HL-60/S4 treated with retinoic acid at 250 ng/mL for 4 days and 3 days (cell line): ENCODE data around the gene NDUFS3.
"Not testable (repeated sequence)": the region's sequence is repeated elsewhere in the genome, so short reads cannot be mapped to it uniquely, and the experiment has no call there.

Experiments
- in situ Hi-C: fragments of 300-500 bp; cut with MboI; formaldehyde crosslinking; loops from 2 replicates; pipeline ENCODE4 v1.7.0; 2022; ENCODE audit warnings: low sequenced_read_pairs

The NDUFS3 gene

GRCh38 chr11:47558695-47559094 lies 20.2 kb upstream of the NDUFS3 start:
- in situ Hi-C loops = no loop called here

- in situ Hi-C loops = no loop called here
Measured at GRCh38 chr11:47560426-47560825, 18.4 kb upstream of the NDUFS3 start.

GRCh38 chr11:47562393-47562792 lies 16.5 kb upstream of the NDUFS3 start:
- in situ Hi-C loops = not testable (repeated sequence)

GRCh38 chr11:47564366-47564765 lies 14.5 kb upstream of the NDUFS3 start:
- in situ Hi-C loops = not testable (repeated sequence)

- in situ Hi-C loops = no loop called here
Measured at GRCh38 chr11:47564933-47565339, 13.9 kb upstream of the NDUFS3 start.

- in situ Hi-C loops = no loop called here
Measured at GRCh38 chr11:47565340-47566148, 13.3 kb upstream of the NDUFS3 start, which contains the start of gene PTPMT1. Gene PTPMT1 (plus strand): TSS chr11:47565599. CDS start chr11:47565623, 24 bp downstream.

GRCh38 chr11:47566149-47566698 lies 12.7 kb upstream of the NDUFS3 start:
- in situ Hi-C loops = no loop called here

- in situ Hi-C loops = no loop called here
Measured at GRCh38 chr11:47569646-47570045, 9.2 kb upstream of the NDUFS3 start.

- in situ Hi-C loops = no loop called here
Measured at GRCh38 chr11:47570651-47571356, 8.1 kb upstream of the NDUFS3 start.

GRCh38 chr11:47571357-47571729 lies 7.5 kb upstream of the NDUFS3 start:
- in situ Hi-C loops = no loop called here

GRCh38 chr11:47571895-47572294 lies 7.0 kb upstream of the NDUFS3 start:
- in situ Hi-C loops = no loop called here

GRCh38 chr11:47572715-47573255 lies 6.1 kb upstream of the NDUFS3 start:
- in situ Hi-C loops = no loop called here

GRCh38 chr11:47573321-47573720 lies 5.6 kb upstream of the NDUFS3 start:
- in situ Hi-C loops = no loop called here

GRCh38 chr11:47577460-47578041 lies 1.3 kb upstream of the NDUFS3 start:
- in situ Hi-C loops = no loop called here

- in situ Hi-C loops = no loop called here
Measured at GRCh38 chr11:47583844-47584243, 5.0 kb downstream of the NDUFS3 start.

- in situ Hi-C loops = no loop called here
Measured at GRCh38 chr11:47586098-47586855, 7.4 kb downstream of the NDUFS3 start, which contains the start of gene FAM180B. Gene FAM180B (plus strand): TSS chr11:47586678. CDS start chr11:47586769, 91 bp downstream.

- in situ Hi-C loops = no loop called here
Measured at GRCh38 chr11:47587039-47587716, 8.3 kb downstream of the NDUFS3 start.

GRCh38 chr11:47587723-47588326 lies 9.0 kb downstream of the NDUFS3 start:
- in situ Hi-C loops = no loop called here

- in situ Hi-C loops = no loop called here
Measured at GRCh38 chr11:47589118-47589517, 10.2 kb downstream of the NDUFS3 start.
